Measurements from ENCODE around the gene NDUFV2.

NDUFV2 gene

DNA sequence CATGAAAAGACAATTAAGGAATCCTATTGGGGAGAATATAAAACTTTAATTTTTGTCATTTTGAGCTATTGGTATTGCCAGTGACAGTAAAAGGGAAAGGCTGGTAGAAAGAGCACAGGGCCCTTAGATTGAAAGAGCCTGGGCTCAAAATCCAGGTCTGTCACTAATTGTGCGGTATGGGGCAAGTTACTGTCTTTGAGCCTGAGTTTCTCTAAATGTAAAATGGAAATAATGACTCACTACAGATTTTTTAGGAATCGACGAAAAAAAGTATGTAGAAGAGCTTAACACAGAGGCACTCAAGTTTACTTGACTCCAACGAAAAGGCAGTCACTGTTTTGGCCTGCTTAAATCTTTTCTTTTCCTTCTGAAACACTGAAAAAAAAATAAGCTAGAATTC is 7.0 kb downstream of the NDUFV2 start:
- Mint-ChIP-seq H3K27me3 (ENCODE audit: low read depth) (no peaks in the 10 kb centered on the region), H3K4me3 (no peak overlapping the region), H3K36me3 (ENCODE audit: low read depth) (peaks cover 17% of the 10 kb centered on the region), H3K9me3 (no peaks in the 10 kb centered on the region), H3K27ac (peak overlapping the region in 2 of 3 experiments; percentile 6 to 60), H3K4me1 (peaks cover 62% of the 10 kb centered on the region)
- TF ChIP-seq, protein P1, sequence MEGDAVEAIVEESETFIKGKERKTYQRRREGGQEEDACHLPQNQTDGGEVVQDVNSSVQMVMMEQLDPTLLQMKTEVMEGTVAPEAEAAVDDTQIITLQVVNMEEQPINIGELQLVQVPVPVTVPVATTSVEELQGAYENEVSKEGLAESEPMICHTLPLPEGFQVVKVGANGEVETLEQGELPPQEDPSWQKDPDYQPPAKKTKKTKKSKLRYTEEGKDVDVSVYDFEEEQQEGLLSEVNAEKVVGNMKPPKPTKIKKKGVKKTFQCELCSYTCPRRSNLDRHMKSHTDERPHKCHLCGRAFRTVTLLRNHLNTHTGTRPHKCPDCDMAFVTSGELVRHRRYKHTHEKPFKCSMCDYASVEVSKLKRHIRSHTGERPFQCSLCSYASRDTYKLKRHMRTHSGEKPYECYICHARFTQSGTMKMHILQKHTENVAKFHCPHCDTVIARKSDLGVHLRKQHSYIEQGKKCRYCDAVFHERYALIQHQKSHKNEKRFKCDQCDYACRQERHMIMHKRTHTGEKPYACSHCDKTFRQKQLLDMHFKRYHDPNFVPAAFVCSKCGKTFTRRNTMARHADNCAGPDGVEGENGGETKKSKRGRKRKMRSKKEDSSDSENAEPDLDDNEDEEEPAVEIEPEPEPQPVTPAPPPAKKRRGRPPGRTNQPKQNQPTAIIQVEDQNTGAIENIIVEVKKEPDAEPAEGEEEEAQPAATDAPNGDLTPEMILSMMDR (IDR thresholded peaks at IDR 0.05; ENCODE audit: unreplicated experiment in 3 of 3) = no peak

DNA sequence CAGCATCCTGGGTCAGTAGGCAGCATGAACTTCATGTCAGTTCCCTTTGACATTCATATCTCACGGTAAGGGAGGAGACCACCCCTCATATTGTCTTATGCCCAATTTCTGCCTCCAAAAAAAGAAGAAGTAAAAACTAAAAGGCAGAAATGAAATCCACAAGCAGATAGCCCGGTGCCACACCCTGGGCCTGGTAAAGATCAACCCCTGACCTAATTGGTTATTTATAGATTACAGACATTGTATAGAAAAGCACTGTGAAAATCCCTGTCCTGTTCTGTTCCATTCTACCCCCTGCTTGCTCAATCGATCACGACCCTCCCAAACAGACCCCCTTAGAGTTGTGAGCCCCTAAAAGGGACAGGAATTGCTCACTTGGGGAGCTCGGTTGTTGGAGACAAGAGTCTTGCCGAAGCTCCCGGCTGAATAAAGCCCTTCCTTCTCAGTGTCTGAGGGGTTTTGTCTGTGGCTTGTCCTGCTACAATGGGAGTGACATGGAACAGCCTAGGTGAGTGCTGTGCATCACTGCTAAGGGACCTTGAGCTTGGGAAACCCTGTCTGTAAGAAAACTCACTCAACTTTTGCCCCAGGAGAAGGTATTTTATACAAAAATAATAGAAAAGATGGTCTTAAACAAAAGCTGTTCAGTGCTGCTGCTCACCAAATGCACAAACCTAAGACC is 11.1 kb downstream of the NDUFV2 start:
- TF ChIP-seq, protein P1 (IDR thresholded peaks at IDR 0.05; ENCODE audit: unreplicated experiment in 3 of 3) = no peak
- no peak overlapping the region for H3K4me3 Mint-ChIP-seq
- peaks cover 52% of the 10 kb centered on the region for H3K4me1 Mint-ChIP-seq
- peak overlapping the region in 1 of 3 experiments; percentile 2 for H3K27ac Mint-ChIP-seq
- H3K36me3 Mint-ChIP-seq (ENCODE audit: low read depth) = peaks cover 32% of the 10 kb centered on the region
- no peaks in the 10 kb centered on the region for H3K27me3 Mint-ChIP-seq (ENCODE audit: low read depth)
- H3K9me3 Mint-ChIP-seq = no peaks in the 10 kb centered on the region

DNA sequence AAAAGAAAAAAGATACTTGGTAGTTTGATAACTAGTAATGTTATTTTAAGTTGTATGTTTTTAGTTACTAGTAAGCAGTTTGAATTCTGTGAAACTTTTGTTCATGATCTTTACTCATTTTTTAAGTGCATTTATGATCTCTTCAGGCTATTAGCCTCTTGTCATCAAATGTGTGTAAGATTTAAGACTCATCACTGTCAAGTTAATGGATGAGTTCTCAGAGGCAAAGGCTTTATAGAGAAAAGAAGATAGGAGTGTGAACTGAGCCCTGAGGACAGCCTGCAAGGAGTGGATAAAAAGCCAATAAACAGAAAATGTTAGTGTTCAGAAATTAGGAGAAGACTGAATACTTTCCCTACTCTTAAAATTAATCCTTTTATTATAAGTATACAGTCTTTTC is 13.5 kb downstream of the NDUFV2 start:
- H3K4me1 Mint-ChIP-seq = peaks cover 35% of the 10 kb centered on the region
- H3K27ac Mint-ChIP-seq = peak overlapping the region in 1 of 3 experiments; percentile 54
- H3K36me3 Mint-ChIP-seq (ENCODE audit: low read depth) = peaks cover 40% of the 10 kb centered on the region
- no peaks in the 10 kb centered on the region for H3K27me3 Mint-ChIP-seq (ENCODE audit: low read depth)
- no peak overlapping the region for H3K4me3 Mint-ChIP-seq
- TF ChIP-seq, protein P1 (IDR thresholded peaks at IDR 0.05; ENCODE audit: unreplicated experiment in 3 of 3) = no peak
- H3K9me3 Mint-ChIP-seq = no peaks in the 10 kb centered on the region

DNA sequence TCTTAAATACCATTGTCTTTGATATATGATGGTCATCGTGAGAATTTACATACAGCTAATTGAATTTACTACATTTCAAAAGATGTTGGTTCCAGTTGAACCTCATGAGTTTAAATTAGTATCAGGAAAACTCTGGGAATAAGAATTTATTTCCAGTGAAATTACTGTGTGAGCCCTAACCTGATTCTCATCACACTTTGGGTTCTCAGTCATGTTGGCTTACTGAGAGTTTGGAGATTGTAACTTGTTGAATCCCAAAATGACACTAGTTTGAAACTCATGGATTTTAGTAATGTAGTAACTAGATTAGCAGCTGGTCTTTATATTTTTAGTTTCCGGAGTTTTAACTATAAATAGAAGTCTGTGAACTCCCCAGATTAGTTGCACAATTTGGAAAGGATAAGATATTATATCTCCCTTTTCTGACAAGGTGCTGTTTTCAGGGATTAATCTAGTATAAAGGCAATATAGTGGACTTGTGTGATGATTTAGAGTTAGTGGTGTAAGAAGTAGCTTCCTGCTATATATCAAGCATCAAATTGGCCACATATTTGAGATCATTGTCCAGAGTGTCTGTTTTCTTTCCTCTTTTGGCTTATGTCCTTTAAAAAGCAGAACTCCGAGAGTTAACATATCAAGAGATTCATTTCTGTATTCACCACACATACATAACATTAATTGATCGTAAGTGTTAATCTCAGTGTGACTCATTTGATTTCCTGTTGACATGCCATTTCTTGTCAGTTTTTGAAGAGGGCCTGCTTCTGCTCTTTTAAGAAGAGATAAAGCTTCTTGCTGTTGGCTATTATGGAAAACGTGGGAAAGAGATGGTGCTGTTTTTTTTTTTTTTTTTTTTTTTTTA is 15.7 kb downstream of the NDUFV2 start:
- Mint-ChIP-seq H3K27ac (peak overlapping the region in 1 of 3 experiments; percentile 28), H3K4me1 (peaks cover 31% of the 10 kb centered on the region), H3K9me3 (no peaks in the 10 kb centered on the region), H3K4me3 (no peak overlapping the region), H3K27me3 (ENCODE audit: low read depth) (no peaks in the 10 kb centered on the region), H3K36me3 (ENCODE audit: low read depth) (peaks cover 47% of the 10 kb centered on the region)
- TF ChIP-seq, protein P1 (IDR thresholded peaks at IDR 0.05; ENCODE audit: unreplicated experiment in 3 of 3) = no peak

DNA sequence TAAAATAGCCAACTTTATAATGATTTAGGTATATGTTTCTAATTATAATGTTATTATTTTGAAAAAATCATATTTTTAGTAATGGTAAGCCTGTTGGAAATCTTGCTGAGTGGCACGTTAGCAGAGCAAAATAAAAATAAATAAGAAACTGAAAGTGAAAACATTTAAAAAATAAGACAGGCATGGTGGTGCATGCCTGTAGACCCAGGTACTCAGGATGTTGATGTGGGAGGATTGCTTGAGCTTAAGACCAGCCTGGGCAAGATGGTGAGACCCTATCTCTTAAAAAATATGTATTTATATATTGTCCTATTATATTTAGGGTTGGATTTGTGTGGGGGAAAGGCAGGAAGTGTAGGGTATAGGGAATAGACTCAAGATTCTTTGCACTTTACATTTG is 18.3 kb downstream of the NDUFV2 start:
- Mint-ChIP-seq H3K9me3 (no peaks in the 10 kb centered on the region), H3K4me1 (peaks cover 24% of the 10 kb centered on the region), H3K27me3 (ENCODE audit: low read depth) (no peaks in the 10 kb centered on the region), H3K4me3 (no peak overlapping the region), H3K27ac (no peak overlapping the region), H3K36me3 (ENCODE audit: low read depth) (peaks cover 61% of the 10 kb centered on the region)
- TF ChIP-seq, protein P1 (IDR thresholded peaks at IDR 0.05; ENCODE audit: unreplicated experiment in 3 of 3) = no peak

Data from nephron (organoid).